HG02938 (cell line): ENCODE results near the gene ST8SIA4.
A peak's percentile ranks its signal among the peaks of the same experiment; 100 is the strongest.

Experiments used
- ATAC-seq: cut with Tn5 transposase; IDR thresholded peaks from one replicate; pipeline ENCODE4 v1.9.1; 2021; ENCODE audit warnings: mild to moderate bottlenecking, moderate library complexity; ENCODE audit not compliant: unreplicated experiment

Gene ST8SIA4

DNA sequence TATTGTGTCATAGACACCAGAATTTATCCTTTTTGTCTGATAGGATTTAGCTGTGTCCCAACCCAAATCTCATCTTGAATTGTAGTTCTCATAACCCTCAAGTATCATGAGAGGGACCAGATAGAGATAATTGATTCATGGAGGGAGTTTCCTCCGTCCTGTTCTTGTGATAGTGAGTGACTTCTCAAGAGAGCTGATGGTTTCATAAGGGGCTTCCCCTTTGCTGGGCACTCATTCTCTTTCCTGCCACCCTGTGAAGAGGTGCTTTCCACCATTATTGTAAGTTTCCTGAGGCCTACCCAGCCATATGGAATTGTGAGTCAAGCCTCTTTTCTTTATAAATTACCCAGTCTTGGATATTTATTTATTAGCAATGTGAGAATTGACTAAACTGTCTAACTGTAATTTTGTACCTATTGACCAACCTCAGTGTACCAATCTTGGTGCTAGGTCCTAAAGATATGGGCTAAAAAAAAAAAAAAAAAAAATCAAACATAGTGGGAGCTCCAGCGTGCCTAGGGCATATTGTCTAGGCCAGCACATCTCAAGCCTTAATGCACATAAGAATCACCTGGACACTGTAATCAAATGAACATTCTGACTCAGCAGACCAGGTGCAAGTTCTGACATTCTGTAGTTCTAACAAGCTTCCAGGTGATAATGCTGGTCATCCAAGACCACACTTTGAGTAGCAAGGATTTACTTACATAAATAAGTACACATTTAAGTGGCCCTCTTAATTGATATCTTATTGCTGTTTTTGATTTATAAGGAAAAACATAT is 30.5 kb downstream of the ST8SIA4 start:
- ATAC-seq: no peak

GRCh38 chr5:100867039-100867562 is 36.0 kb downstream of the ST8SIA4 start:
- no peak for ATAC-seq

GRCh38 chr5:100864931-100865330 is 38.2 kb downstream of the ST8SIA4 start:
- no peak for ATAC-seq

DNA sequence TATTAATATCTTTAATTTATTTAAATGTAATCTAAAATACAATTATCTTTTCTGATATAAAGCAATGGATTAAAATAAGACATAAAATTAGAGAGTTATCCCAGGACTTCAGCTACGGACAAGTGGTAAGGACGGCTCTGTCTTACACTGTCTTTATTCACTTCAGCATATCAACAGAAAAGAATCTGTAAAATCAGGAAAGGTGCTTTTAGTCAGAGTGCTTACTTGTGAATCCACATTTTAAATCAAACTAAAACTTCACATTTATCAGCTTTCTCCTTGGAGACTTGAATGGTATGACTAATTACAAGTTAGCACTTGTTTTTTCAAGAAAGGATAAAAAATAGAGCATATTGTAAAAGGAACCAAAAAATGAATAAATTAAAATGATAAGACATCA is 39.3 kb downstream of the ST8SIA4 start:
- ATAC-seq: no peak

DNA sequence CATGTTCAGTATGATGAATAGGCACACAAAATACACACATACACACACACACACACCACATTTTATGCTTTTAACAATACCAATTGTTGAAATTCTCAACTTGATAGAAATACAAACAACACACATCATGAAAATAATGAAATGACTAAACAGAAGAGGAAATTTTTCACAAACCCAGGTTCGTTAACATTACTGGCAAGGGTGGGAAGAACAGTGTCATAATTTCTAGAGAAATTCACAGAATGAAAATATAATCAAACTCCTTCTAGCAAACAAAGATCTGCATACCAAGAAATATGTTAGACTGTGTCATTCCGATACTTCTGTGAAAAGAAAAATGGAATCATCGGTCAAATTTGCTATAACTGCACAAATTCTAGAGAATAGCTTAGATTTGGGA is 41.9 kb downstream of the ST8SIA4 start:
- ATAC-seq: no peak

DNA sequence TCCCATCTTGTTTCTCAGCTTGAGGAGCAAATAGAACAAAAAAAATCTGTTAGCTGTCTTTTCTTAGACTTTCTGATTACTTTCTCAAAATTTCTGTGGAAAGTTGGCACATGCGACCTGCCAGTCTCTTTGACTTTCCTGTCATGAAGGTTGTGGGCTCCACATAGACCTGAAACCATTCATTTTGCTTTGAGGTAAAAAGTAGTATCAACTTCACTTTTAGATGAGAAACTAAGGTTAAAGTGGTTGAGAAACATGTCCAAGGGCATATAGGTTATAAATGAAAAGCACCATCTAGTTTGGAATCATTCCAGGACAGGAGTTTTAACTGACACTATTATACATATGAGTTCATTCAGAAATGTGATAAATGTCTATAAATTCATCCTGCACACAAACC is 42.7 kb downstream of the ST8SIA4 start:
- ATAC-seq: peak; percentile 70

DNA sequence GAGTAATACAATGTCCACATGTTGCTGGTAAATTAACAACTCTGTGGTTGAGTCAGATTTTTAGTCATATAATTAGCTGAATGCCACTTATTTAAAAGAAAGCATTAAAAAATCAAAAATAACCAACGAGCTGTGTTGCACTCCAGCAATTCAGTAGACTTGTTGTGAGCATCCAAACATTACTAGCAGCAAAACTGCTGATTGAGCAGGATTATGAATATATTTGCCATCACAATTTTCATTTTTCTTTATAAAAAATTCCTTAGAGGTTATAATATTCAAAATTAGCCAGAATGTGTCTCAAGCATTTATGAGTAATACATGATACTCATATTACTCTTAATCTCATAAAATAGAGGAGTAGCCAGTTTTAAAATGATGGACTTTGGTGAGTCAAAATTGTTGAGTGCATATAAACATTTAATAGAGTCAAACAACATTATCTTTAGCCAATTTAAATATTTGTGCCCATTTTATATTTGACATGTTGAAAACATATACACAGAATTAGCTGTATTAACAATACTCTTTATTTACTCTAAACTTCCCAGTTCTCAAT is 44.0 kb downstream of the ST8SIA4 start:
- ATAC-seq: no peak

DNA sequence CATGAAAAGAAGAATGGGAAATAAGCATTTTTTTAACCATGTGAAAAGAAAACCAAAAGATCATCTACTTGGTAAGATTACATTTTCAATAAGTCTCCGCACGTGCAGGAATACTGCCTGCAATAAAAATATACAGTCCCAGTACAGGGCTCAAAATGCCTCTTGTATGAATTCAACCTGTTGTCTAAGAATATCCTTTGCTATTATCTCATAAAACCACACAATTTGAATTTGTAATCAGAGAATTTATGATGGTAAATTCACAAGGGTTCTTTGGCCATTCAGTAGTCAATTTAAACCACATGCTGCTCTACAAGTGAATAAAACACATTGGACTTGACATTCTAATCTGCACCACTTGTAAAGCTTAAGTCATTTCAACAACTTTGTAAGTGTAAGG is 46.6 kb downstream of the ST8SIA4 start:
- ATAC-seq: no peak

GRCh38 chr5:100855937-100856430 is 47.1 kb downstream of the ST8SIA4 start:
- no peak for ATAC-seq

DNA sequence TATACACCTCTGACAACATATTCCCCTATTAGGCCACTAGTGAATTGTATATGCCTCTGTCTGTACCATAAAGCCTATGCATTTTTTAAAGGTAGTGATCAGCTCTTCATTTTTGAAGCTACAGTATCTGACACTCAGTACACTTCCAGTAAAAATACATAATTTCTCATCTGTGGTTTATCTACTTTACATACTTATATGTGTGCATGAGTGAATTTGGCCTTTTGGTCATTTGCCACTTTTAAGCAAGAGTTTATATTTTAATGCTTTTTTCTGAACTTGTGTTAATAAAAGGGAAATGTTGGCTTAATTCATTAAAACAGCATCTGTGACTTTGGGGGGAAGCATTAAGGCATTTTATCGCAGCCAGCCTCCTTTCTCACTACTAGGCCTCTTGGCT is 47.8 kb downstream of the ST8SIA4 start:
- ATAC-seq: no peak

DNA sequence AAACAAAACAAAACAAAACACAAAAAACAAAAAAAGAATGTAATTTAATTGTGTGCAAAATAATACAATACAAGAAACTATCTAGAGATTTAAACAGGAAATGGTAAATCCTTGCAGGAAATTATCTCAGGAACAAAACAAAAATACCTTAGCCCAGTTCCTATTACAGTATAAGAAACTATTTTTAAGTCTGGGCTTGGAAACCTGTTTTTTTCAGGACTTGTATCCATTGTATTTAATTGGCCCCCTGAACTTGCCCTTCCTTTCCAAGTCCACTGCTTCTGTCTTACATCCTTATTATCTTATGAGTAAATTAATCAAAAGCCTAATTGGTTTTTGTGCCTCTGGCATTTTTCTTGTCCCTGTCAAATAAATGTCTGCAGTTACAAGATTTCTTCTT is 48.5 kb downstream of the ST8SIA4 start:
- ATAC-seq: no peak

- no peak for ATAC-seq
Measured at GRCh38 chr5:100853582-100853981, 49.5 kb downstream of the ST8SIA4 start.

DNA sequence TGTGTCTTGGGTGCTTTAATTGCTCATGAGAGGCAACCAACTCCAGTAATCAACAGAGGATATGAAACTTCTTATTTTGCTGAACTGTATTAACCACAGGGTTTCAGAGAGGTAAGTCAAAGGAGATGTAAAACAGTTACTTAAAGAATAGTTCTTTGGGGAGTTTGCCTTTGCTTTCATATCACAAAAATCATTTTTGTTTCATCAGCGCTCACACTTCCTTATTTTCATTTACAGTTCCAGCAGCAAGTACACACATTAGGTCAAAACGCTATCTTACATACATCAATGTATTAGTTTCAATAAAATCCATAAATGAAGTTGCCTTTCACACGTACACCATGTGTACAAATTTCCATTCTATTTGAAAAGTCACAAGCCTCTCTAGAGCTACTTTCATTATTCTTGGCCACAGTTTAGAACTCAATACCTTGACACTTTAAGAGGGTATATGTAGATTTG is 50.1 kb downstream of the ST8SIA4 start:
- peak; percentile 96 for ATAC-seq

- no peak for ATAC-seq
Measured at GRCh38 chr5:100852051-100852450, 51.0 kb downstream of the ST8SIA4 start.

DNA sequence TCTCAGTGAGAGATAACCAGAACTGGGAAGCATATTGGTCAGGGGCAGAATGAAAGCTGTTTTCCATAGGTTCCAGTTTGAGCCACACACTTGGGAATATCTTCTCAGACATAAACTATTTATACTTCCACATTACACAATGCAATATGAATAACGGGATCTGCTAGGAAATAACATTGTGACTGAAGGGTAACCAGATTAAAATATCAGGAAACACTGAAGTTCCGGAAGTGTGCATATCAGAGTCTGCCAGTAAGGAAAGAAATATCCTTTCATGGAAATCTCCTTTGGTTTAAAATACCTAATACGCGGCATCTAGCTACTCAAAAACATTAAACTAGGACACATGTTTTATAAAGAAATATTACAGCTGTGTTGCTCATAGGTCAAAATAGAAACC is 56.3 kb downstream of the ST8SIA4 start:
- ATAC-seq: no peak

DNA sequence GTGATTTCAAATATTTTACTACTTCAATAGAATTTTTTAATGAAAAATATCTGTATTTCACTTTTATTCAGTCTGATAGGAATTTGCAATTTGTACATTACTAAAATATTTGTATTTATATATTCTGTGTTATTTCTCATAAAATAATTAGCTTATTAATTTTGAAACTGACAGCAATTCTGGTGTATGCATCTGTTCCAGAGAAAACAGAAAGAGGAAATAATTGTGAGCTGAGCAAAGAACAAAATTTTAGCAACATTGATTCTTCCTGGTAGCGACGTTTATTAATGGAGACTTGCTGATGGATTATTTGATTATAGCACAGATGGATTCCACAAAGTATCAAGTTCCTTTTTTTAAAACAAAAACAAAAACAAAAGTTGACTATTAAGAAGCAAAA is 61.0 kb downstream of the ST8SIA4 start:
- ATAC-seq: no peak

- ATAC-seq: peak; percentile 41
Measured at GRCh38 chr5:100841358-100842076, 61.6 kb downstream of the ST8SIA4 start.

GRCh38 chr5:100840789-100841188 is 62.3 kb downstream of the ST8SIA4 start:
- no peak for ATAC-seq

GRCh38 chr5:100840370-100840769 is 62.7 kb downstream of the ST8SIA4 start:
- peak; percentile 87 for ATAC-seq

DNA sequence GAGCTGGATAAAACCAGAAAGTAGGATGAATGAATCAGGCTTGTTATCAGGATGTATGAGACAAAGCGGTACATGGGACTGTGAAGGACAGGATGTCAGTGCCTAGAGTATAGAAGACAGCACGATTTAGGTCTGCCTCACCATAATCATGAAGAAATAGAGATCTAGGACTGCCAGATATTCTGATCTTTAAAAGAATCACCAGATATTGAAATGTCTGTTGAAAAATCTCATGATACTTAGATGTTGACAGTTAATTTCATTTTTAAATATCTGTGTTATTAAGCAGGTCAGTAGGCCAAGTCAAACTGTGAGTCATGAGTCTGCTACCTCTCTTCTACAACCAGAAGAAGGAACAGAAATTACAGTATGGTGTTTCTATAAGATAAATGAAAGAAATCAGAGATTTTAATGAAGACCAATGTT is 65.0 kb downstream of the ST8SIA4 start:
- ATAC-seq: no peak

- no peak for ATAC-seq
Measured at GRCh38 chr5:100834519-100834918, 68.6 kb downstream of the ST8SIA4 start.
